Esophagus muscularis mucosa (tissue), 4 donors: ENCODE data around the gene PTPRN2. TPM values are rescaled to one million over a fixed set of nuclear protein-coding genes. Genes with fewer than 3 reads are reported as not detected.
"Not testable (repeated sequence)": the region's sequence is repeated elsewhere in the genome, so short reads cannot be mapped to it uniquely, and the experiment has no call there.

Source experiments
- DNase-seq: peaks from one replicate; pipeline ENCODE4 v3.0.0-alpha.2; 2017; ENCODE audit errors: extremely low spot score
- H3K27ac ChIP-seq, 4 donors: fragments of 200-600 bp; sonication (generic); replicated peaks in 1 of 4; 1 replicate in 3 of 4; 2 replicates in 1 of 4; pipeline ENCODE4 v1.5.1; 2016 to 2019; ENCODE audit warnings: mild to moderate bottlenecking in 1 of 4
- H3K27me3 ChIP-seq, 4 donors: fragments of 200-600 bp; sonication (generic); one replicate each; pipeline versions ENCODE4 v1.5.1 to v1.6.0; 2016 to 2019
- H3K36me3 ChIP-seq, 4 donors: fragments of 200-600 bp; sonication (generic); one replicate each; pipeline ENCODE4 v1.5.1; 2016 to 2019
- H3K4me1 ChIP-seq, 4 donors: fragments of 200-600 bp; sonication (generic); one replicate each; pipeline ENCODE4 v1.5.1; 2016 to 2019
- H3K4me3 ChIP-seq, 4 donors: fragments of 200-600 bp; sonication (generic); 1 replicate in 2 of 4; 2 replicates in 2 of 4; pipeline ENCODE4 v1.5.1; 2016 to 2019; ENCODE audit warnings: mild to moderate bottlenecking in 4 of 4, moderate library complexity in 1 of 4
- H3K9me3 ChIP-seq, 4 donors: fragments of 200-600 bp; sonication (generic); 1 replicate in 3 of 4; 2 replicates in 1 of 4; pipeline ENCODE4 v1.5.1; 2016 to 2019
- CTCF ChIP-seq, 3 experiments: fragments of 200-600 bp in 2 of 3; fragments of 450-650 bp in 1 of 3; sonication (generic) in 2 of 3; IDR thresholded peaks; one replicate each; pipeline ENCODE4 v1.5.1; 2017 to 2019; ENCODE audit warnings: antibody characterized with exemption in 3 of 3, mild to moderate bottlenecking in 2 of 3, moderate library complexity in 1 of 3
- EP300 ChIP-seq: sonication (generic); formaldehyde crosslinking; IDR thresholded peaks from one replicate; pipeline ENCODE4 v1.6.1; 2017; ENCODE audit warnings: antibody characterized with exemption
- POLR2A ChIP-seq: fragments of 450-650 bp; IDR thresholded peaks from one replicate; pipeline ENCODE4 v1.6.1; 2017; ENCODE audit warnings: antibody characterized with exemption, moderate library complexity, mild to moderate bottlenecking, low read depth
- POLR2AphosphoS5 ChIP-seq, 2 donors: sonication (generic); formaldehyde crosslinking; IDR thresholded peaks; one replicate each; pipeline ENCODE4 v1.6.1; 2017; ENCODE audit warnings: antibody characterized with exemption in 2 of 2
- WGBS: methylation state at CpG from one replicate; pipeline ENCODE4 v1.1.5; 2018; 5-methylcytosine and 5-hydroxymethylcytosine counted together
- intact Hi-C: fragments of 100-400 bp; cut with DNase I; formaldehyde crosslinking; loops from one replicate; pipeline ENCODE4 v1.15.1; 2023
- total RNA-seq, 4 donors: library from RNA; depleted of rRNA; stranded (reverse); fragments of >200 nt; gene quantifications; one replicate each; pipeline versions ENCODE4 v1.1.0 to v1.2.1, GENCODE V29; 2016

Gene PTPRN2
- total RNA-seq, 4 donors from 2014 or later: 2.1 to 3.1 (median 3.1) TPM

GRCh38 chr7:158309868-158310763 is 277.5 kb downstream of the PTPRN2 start:
- TF ChIP-seq CTCF (IDR thresholded peaks at IDR 0.05) (no peak), POLR2A (no peak), EP300 (no peak), POLR2AphosphoS5 (IDR thresholded peaks at IDR 0.05) (no peak)
- DNase-seq: peak; percentile 75
- no peak overlapping the region for H3K4me3 ChIP-seq
- H3K9me3 ChIP-seq: peaks cover 0 to 23% (median 16%) of the 10 kb centered on the region in 4 donors
- WGBS: 85% methylated on average over 21 of the region's 33 CpGs
- H3K36me3 ChIP-seq: no peaks in the 10 kb centered on the region
- intact Hi-C loops: no loop called here
- H3K27me3 ChIP-seq: no peaks in the 10 kb centered on the region
- H3K4me1 ChIP-seq: no peaks in the 10 kb centered on the region
- H3K27ac ChIP-seq: no peak overlapping the region

- TF ChIP-seq EP300 (no peak), CTCF (IDR thresholded peaks at IDR 0.05) (no peak), POLR2AphosphoS5 (IDR thresholded peaks at IDR 0.05) (no peak), POLR2A (no peak)
- H3K27me3 ChIP-seq: peaks cover 0 to 6% (median 0%) of the 10 kb centered on the region in 4 donors
- H3K4me3 ChIP-seq: no peak overlapping the region
- H3K4me1 ChIP-seq: no peaks in the 10 kb centered on the region
- peaks cover 0 to 23% (median 16%) of the 10 kb centered on the region in 4 donors for H3K9me3 ChIP-seq
- intact Hi-C loops: no loop called here
- no peak for DNase-seq
- H3K36me3 ChIP-seq: no peaks in the 10 kb centered on the region
- no peak overlapping the region for H3K27ac ChIP-seq
- WGBS: 70% methylated on average over 1 of the region's 1 CpG
Observed at GRCh38 chr7:158308001-158308400, 279.6 kb downstream of the PTPRN2 start.

GRCh38 chr7:158304072-158304471 is 283.6 kb downstream of the PTPRN2 start:
- DNase-seq, H3K36me3 ChIP-seq, H3K4me3 ChIP-seq, intact Hi-C loops, H3K27ac ChIP-seq, H3K4me1 ChIP-seq: not testable (repeated sequence)
- Histone ChIP-seq H3K9me3 (peaks cover 0 to 21% (median 15%) of the 10 kb centered on the region in 4 donors), H3K27me3 (peaks cover 0 to 15% (median 0%) of the 10 kb centered on the region in 4 donors)
- 80% methylated on average over 6 of the region's 6 CpGs for WGBS

- Histone ChIP-seq H3K9me3 (peaks cover 0 to 14% (median 13%) of the 10 kb centered on the region in 4 donors), H3K4me3 (no peak overlapping the region), H3K27me3 (peaks cover 0 to 15% (median 0%) of the 10 kb centered on the region in 4 donors), H3K27ac (no peak overlapping the region), H3K36me3 (no peaks in the 10 kb centered on the region), H3K4me1 (no peaks in the 10 kb centered on the region)
- 66% methylated on average over 4 of the region's 4 CpGs for WGBS
- no peak for DNase-seq
- intact Hi-C loops: no loop called here
- TF ChIP-seq POLR2A (no peak), CTCF (IDR thresholded peaks at IDR 0.05) (no peak), POLR2AphosphoS5 (IDR thresholded peaks at IDR 0.05) (no peak), EP300 (no peak)
Observed at GRCh38 chr7:158303121-158303520, 284.5 kb downstream of the PTPRN2 start.

- H3K27ac ChIP-seq: no peak overlapping the region
- WGBS: 77% methylated on average over 12 of the region's 14 CpGs
Observed at GRCh38 chr7:158302274-158303070, 285.2 kb downstream of the PTPRN2 start.

More at GRCh38 chr7:158302274-158303070, 285.2 kb downstream of the PTPRN2 start:
- no peaks in the 10 kb centered on the region for H3K4me1 ChIP-seq
- peaks cover 0 to 15% (median 0%) of the 10 kb centered on the region in 4 donors for H3K27me3 ChIP-seq
- no peaks in the 10 kb centered on the region for H3K36me3 ChIP-seq
- intact Hi-C loops: no loop called here
- H3K9me3 ChIP-seq: peaks cover 0 to 8% (median 7%) of the 10 kb centered on the region in 4 donors
- no peak overlapping the region for H3K4me3 ChIP-seq
- no peak for DNase-seq
- TF ChIP-seq CTCF (IDR thresholded peaks at IDR 0.05) (no peak), POLR2A (no peak), POLR2AphosphoS5 (IDR thresholded peaks at IDR 0.05) (no peak), EP300 (no peak)
